Fibroblast of peridontal ligament (primary cell): ENCODE data around the gene MYH15.

ENCODE experiments used
- DNase-seq: peaks from one replicate; pipeline ENCODE4 v3.0.0-alpha.2; 2010; ENCODE audit errors: extremely low read depth

MYH15 gene

DNA sequence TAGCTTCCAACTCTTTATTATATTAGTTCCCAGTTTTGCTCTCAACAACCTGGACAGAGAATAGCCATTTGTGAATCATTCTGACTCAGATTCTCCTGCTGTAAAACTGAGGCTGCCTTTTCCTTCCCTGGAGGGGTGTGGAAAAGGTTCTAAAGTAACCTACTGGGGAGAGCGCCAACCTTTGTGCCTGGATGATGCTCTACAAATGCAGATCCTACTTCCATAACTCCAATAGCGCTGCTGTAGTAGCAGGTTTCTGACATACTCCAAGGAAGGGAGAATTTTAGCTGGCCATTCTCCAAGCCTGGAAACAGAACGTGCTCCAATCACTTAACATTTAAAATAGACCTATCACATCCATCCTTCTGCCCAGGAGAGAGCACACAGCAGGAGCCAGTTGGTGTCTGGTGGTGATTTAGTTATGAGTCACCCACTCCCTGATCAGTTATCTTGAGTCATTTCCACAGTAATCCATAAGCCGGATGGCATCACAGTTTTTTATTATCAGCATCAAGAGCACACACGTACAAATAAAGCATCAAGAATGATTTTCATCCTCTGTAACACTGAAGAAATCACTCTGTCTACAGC, 38.3 kb downstream of the MYH15 start:
- peak; percentile 90 for DNase-seq

DNA sequence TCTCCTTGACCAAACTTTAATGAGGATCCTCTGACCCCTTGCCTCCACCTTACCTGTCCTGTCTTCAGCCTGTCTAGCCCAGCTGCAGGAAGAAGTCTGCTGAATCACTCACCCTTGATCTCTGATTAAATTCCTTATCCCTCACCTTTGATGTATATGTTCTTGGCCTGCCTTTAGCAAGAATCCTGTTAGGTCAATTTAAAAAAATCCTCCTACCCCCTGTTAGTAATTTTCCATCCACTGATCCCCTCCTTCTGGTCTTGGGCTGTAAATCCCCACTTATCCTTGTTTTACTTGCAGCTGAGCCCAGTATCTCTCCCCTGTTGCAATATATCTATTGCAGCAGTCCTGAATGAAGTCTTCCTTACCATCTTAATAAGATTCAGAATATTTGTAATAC, 39.0 kb downstream of the MYH15 start:
- DNase-seq = peak; percentile 28

DNA sequence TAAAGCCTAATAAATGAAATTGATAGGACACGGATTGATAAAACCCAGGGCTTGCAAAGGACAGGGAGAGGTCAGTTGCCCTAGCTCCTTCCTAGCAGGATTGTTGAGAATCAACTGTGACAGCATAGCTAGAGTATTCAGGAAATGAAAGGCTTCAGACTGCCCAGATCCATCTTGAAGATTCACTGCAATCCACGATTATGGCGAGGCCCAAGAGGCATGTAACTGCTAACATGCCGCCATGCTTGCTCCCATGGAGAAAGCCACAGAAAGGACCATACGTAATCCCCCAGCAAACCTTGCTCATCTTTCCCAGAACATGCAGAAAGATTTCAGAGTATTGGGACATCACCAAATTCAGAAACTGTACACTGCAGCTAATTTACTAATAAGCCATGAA, 41.3 kb downstream of the MYH15 start:
- DNase-seq = no peak

DNA sequence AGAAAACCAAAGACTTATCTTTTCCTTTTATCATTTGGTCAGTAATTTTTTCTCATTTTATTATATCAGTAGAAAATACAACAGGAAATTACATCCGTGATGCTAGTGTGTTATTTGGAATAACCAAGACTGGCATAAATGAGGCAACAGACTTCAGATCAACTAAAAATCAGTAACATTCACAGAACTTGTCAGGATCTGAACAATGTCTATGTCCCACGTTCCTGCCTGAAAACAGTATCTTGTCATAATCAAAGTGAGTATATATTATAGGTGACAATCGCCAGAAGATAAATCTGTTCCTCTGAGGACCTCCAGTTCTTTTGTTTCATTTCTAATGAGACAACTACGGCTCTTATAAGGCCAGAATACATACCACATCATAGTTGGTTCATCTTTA, 41.8 kb downstream of the MYH15 start:
- no peak for DNase-seq

DNA sequence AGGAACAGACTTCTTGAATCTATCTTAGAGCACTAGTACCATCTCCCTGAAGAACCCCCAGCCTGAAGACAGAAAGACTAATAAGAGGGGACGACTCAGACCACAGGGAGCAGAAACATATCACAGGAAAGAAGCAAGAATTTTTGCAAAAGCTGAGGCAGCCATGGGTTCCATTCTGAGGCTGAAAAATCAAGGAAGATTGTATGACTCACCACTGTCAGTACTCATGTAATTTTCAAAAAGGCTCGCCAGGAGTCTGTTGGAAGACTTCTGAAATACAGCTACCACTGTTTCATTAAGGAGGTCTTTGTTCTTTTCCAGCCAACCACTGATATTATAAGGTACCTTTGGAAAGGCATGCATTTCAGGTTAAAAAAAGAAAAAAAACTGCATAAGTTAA, 47.5 kb downstream of the MYH15 start:
- DNase-seq = peak; percentile 44

DNA sequence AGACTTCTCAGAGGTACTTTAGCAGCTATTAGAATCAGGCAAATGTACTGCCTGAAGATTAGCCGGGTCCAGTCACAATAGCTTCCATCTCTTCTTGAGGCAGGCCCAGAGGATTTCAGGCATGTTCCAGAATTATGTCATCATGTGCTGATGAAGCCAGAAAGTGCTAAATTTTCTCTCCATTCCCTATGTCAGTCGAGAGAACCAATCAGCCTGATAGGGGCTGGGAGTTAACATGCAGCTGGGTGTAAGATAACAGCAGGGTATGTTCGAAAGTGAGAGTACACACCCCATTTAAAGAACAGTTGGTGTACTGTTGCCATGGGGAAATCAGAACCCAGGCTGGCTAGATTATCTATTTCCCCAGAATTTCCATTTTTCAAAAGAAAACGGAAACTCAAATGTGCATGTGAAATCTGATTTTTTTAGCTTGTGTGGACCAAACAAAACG, 48.7 kb downstream of the MYH15 start:
- peak; percentile 18 for DNase-seq

DNA sequence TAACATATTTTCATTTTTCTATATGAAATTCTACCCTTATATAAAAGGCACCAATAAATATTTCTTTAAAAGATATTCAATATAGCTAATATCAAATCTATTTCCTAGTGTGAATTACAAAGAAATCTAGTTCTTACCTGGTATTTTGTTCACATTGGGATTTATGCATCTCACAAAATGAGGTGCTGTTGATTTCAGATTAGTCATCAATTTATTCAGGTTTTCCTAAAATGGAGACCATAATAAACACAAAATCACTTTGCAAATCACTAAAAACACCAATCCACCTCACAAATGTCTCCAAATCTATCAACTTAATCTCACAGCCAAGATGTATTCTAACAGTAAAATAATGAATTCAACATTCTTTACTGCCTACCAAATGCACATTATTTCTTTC, 51.2 kb downstream of the MYH15 start:
- no peak for DNase-seq

DNA sequence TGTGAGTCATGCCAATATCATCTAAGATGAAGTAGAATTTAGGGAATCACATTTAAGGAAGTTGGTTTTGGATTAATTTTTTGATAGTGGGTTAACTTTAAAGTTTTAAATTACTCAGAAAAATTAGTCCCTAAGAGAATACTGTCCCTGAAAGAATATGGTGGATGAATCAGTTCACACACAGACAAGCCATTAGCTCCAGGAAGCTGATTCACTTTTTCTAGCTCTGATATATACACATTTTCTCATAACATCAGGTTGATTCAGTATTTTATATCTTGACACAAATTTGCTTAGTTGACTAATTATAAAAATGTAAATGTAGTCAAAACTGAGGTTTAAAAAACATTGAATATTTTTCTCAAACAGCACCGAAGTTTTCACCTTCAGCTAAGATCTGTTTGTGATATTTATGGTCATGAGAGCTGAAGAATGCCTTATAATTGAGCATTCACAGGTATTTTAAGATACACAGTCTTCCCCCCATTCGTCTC, 55.1 kb downstream of the MYH15 start:
- no peak for DNase-seq

DNA sequence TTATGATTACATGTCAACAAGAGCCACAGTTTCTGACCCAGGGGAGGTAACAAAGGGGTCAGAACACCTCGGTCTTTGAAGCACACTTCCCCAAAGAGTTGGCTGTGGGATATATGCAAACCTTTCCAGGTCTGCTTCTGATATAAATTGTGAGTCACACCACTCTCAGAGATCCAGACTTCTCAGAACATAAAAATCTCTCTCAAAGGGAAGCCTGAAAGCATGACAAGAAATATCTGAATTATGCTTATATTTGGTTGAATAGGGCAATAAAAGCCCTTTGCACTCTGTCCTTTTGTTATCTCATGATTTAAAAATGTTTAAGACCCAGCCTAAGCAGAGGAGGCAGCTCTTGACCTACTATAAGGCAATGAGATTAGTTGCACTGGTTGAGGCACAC, 56.8 kb downstream of the MYH15 start:
- DNase-seq = peak; percentile 29

DNA sequence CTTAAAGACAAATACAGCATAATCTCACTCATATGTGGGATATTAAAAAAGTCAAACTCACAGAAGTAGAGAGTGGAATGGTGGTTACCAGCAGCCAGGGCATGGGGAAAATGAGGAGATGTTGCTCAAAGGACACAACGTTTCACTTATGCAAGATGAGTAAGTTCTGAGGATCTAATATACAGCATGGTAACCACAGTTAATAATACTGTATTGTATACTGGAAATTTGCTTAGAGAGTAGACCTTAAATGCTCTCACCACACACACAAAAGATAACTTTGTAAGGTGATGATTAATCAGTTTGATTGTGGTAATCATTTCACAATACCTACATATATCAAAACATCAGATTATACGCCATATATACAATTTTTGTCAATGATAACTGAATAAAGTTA, 60.0 kb downstream of the MYH15 start:
- no peak for DNase-seq

DNA sequence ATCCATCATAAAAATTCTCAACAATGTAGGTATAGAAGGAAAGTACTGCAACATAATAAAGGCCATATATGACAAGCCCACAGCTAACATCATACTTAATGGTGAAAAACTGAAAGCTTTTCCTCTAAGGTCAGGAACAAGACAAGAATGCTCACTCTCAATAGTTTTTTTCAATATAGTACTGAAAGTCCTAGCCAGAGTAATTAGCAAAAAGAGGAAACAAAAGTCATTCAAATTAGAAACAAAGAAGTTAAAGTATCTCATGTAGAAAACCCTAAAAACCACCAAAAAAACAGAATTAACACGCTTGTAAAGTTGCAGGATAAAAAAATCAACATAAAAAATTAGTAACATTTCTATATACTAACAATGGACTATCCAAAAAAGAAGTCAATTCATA, 61.8 kb downstream of the MYH15 start:
- no peak for DNase-seq

DNA sequence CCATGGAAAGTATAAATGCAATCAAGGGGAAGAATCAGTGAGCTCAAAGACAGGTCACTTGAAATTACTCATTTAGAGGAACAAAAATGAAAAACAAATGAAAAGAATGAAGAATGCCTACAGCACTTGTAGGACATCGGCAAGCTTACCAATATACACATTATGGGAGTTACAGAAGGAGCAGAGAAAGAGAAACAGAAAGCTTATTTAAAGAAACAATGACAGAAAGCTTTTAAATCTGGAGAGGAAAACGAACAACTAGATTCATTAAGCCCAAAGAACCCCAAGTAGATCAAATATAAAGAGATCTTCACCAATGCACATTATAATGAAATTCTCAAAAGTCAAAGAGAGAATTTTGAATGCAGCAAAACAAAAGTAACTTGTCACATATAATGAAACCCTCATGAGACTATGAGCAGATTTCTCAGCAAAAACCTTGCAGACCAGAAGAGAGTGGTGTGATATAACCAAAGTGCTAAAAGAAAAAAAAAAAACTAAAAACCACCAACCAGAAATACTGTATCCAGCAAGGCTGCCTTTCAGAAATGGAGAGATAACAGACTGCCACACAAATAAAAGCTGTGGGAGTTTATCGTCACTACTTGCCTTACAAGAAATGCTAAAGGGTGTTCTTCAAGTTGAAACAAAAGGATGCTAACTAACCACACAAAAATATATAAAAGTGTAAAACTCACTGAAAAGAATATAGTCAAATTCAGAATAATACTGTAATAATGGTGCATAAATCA, 63.1 kb downstream of the MYH15 start:
- DNase-seq = no peak

DNA sequence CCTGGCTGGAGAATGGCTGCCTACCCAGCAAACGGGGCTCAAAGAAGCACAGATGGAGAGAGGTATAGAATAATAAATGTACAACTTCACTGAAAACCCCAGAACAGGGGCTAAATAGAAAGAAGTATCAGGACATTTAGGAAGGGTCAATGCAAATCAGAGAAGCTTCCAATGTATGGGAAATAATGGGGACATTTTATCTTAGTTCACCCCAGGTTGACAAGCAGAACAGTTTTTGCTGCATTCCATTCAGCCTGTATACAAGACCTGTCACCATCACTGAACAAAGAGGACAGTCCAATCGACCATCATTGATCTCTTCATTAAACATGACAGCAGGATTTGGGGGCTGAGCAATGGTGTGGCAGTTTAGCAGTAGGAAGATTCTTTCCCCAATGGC, 68.1 kb downstream of the MYH15 start:
- DNase-seq = no peak

DNA sequence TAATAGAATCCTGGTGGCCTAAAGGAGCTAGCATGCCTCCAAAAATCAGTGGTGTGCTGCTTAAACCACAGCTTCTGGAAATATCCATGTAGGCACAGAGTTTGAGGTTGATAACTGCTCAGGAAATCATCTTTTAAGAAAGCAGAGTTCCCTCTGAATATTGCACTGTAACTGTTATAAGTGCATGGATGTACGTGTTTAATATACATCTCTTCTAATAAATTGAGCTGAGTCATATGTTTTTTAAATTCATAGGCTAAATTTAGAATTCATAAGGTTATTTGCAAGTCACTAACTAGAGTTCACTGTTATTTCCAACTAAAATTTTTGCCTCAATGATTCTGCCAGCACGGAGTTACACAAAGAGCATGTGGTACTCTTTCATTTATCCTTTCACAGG, 68.9 kb downstream of the MYH15 start:
- DNase-seq = no peak

DNA sequence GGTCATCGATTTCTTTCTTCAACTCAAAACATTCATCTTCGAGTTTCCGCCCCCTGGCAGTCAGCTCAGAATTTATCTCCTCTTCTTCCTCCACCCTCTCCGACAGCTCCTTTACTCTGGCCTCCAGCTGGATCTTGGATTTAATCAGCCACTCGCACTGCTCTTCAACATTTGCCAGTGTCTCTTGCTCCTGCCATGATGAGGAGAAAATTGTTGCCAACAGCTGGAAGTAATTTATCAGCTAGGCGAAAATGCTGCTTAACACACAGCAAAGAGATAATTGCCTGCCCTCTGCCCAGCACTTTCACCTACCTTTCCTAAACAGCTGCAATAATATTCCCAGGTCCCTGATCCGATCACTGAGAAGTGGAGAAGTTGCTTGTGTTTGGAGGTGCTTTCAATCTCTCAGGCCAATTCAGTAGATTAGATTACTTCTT, 69.3 kb downstream of the MYH15 start:
- peak; percentile 62 for DNase-seq

DNA sequence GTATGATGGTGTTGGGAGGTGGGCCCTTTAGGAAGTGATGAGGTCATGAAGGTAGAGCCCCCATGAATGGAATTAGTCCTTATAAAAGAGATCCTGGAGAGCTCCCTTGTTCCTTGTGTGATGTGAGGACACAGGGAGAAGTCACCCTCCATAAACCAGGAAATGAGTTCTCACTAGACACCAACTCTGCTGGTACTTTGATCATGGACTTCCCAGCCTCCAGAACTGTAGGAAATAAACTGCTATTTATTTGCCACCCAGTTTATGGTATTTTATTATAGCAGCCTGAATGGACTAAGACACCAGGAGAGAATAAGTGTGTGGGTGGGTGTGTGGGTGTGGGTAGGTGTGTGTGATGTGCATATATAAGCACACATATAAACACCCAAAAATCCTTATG, 71.9 kb downstream of the MYH15 start:
- DNase-seq = no peak

DNA sequence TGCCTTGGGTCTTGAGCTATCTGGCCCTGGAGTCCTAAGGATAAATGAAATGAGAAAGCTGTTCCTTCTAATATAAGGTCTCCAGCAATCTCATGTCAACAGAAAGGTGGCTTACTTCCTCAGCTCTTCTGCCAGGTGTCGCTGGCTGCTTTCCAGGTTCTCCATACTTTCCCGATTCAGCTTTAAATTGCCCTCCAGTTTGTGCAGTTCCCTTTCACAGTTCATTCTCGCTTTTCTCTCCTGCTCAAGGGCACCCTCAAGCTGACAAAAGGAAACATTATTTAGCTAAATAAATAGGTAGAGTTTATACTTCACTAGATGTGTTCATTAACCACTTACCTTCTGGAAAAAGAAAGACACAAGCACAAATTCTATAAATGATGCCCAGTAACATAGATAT, 73.0 kb downstream of the MYH15 start:
- DNase-seq = no peak

DNA sequence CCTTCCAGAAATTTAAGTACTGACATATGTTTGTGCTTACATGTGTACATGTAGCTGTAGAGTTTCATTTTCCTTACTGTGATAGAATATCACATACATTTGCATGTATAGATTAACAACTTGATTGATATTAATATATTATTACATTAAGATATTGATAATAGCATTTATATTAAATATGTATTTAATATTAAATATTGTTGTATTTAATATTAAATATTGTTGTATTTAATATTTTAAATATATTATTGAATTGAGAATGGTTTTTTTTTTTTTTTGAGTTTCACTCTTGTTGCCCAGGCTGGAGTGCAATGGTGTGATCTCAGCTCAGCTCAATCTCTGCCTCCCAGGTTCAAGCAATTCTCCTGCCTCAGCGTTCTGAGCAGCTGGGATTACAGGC, 76.5 kb downstream of the MYH15 start:
- no peak for DNase-seq

DNA sequence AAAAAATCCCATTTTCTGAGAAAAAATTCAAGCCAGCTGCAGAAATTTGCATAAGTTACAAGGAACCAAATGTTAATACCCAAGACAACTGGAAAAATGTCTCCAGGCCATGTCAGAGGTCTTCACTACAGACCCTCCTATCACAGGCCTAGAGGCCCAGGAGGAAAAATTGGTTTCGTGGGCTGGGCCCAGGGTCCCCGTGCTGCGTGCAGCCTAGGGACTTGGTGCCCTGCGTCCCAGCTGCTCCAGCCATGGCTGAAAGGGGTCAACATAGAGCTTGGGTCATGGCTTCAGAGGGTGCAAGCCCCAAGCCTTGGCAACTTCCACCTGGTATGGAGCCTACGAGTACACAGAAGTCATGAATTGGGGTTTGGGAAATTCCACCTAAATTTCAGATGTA, 78.0 kb downstream of the MYH15 start:
- DNase-seq = no peak

DNA sequence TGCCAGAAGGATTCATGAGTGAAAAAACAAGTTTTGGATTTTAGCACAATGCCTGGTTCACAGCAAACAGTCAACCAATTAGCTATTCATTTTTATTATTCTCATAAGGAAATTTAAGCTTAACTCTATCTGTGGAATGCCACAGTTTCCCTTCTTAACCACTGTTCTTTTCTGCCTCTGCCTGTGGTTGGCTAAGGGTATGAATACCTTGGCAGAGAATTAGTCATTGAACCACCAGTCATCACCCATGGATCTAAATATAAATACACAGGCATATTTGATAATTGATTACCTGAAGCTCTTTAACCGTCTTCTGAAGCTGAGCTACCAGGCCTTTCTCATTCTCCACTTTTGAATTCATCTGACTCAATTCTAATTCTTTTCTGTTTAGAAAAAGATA, 79.9 kb downstream of the MYH15 start:
- no peak for DNase-seq

DNA sequence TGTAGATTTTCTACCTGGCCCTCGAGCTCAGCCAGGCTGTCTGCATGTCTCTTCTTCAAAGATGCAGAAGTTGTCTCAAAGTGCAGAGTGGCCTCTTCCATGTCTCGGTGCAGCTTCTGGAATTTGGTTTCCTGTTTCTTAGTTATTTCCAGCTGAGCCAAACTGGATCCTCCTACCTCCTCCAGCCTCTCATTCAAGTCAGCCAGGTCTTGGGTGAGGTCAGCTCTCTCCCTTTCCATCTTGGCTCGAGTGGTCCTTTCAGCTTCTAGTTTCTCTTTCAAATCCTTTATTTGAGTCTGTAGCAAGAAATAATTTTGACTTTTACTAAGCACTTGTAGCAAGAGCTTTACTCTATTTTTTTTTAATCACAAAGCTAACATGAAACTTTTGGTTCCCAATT, 81.8 kb downstream of the MYH15 start:
- DNase-seq = peak; percentile 33

DNA sequence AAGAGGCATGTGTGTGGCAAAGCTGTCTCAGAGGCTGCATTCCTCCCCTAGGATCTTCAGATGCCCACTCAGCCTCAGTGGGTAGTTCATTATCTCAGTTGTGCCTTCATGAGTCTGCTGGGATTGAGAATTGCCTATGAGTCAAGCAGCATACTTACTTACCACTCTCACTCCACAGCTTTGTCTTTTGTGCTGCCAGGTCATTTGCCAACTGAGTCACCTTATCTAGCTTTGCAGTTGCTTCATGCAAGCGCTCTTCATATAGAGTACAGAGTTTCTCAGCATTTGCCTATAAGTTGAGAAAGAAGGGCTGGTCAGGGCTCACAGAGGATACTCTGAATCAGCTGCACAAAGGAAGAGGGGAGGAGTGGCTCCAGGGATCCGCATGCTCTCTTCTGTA, 89.5 kb downstream of the MYH15 start:
- peak; percentile 66 for DNase-seq

DNA sequence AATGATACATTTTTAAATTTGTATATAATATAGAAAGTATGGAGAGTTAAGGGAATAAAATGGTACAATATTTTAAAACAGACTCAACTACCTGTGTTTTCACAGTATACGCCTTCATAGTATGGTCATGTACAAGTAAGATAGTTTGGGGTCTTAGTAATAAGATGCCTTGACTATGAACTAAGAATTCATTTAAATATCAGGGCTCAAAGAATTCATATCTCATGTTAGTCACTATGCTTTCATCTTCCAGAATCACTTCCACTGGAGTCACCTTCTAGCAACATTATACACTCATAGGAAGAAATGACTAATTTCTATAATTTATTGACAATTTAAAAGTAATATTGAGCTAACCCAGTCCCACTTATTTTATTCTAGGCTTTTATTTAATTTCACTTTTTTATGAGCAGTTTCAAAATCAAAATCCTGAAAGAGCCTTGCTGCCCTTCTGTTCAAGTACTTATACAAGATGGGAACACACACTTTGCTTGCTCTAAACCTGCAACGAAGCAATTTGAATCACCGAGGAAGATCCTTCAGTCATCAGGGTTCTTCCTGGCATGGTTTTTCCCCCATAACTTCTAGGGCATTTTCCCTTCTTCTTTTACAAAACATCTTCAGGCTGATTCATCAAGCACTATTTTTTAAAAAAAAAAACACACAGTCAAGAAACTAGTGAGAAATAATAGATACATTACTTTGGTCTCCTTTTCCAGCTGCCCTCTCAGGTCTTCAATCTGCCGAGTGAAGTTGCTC, 94.1 kb downstream of the MYH15 start:
- no peak for DNase-seq
